ENCODE results near the gene DLEU7.

DNA sequence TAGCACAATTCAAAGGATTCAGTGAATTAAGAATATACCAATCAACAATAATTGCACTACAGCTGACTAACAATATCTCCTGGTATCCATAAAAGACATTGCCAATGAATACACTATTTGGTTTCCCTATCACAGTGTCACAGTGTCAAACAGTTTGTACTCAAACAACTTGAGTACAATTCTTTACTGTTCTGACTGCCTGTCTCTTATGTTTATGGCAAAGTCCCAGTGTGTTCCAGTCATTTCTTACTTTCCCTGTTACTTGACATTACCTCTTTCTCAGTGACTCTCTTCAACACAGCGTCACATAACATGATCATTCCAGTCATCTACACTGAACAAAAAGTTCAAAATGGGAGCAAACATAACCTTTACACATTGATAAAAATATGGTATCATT lies 44.9 kb upstream of the DLEU7 start:
- TF ChIP-seq, protein P1, sequence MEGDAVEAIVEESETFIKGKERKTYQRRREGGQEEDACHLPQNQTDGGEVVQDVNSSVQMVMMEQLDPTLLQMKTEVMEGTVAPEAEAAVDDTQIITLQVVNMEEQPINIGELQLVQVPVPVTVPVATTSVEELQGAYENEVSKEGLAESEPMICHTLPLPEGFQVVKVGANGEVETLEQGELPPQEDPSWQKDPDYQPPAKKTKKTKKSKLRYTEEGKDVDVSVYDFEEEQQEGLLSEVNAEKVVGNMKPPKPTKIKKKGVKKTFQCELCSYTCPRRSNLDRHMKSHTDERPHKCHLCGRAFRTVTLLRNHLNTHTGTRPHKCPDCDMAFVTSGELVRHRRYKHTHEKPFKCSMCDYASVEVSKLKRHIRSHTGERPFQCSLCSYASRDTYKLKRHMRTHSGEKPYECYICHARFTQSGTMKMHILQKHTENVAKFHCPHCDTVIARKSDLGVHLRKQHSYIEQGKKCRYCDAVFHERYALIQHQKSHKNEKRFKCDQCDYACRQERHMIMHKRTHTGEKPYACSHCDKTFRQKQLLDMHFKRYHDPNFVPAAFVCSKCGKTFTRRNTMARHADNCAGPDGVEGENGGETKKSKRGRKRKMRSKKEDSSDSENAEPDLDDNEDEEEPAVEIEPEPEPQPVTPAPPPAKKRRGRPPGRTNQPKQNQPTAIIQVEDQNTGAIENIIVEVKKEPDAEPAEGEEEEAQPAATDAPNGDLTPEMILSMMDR (IDR thresholded peaks at IDR 0.05): no peak
- no peak for TF ChIP-seq POLR2A (IDR thresholded peaks at IDR 0.05)

Data from testis (tissue), 2 donors.